ENCODE data around the gene CNTN4. TPM values are rescaled to one million over a fixed set of nuclear protein-coding genes. Genes with fewer than 3 reads are reported as not detected.

Gene CNTN4
- total and polyA plus RNA-seq, 2 experiments from 2014 or later, result 0.91 to 4.0 TPM

GRCh38 chr3:2536575-2536974 lies 437.9 kb downstream of the CNTN4 start:
- Mint-ChIP-seq H3K27me3 (ENCODE audit: insufficient read depth, low read depth, poor library complexity) (no peaks in the 10 kb centered on the region), H3K36me3 (ENCODE audit: low read depth) (peaks cover 16% of the 10 kb centered on the region; the same call in 2 of the 3 replicates), H3K4me1 (no peaks in the 10 kb centered on the region), H3K4me3 (no peak overlapping the region), H3K27ac (no peak overlapping the region), H3K9me3 (peaks cover 92% of the 10 kb centered on the region)
- H3F3A ChIP-seq (replicated peaks; ENCODE audit: low read depth), result no peaks in the 10 kb centered on the region
- ATAC-seq (no peak), DNase-seq (ENCODE audit: low spot score) (no peak)
- H3K27ac ChIP-seq (ENCODE audit: low read depth), result no peak overlapping the region
- H3K9me2 ChIP-seq (ENCODE audit: insufficient read depth), result no peaks in the 10 kb centered on the region
- H4K20me1 ChIP-seq (replicated peaks; ENCODE audit: insufficient read depth), result no peaks in the 10 kb centered on the region
- H2AFZ ChIP-seq, result no peak overlapping the region
- no peaks in the 10 kb centered on the region for H3K79me2 ChIP-seq (replicated peaks; ENCODE audit: insufficient read depth)
- no peaks in the 10 kb centered on the region for H3K36me3 ChIP-seq (ENCODE audit: insufficient read depth)
- H3K27me3 ChIP-seq (ENCODE audit: insufficient read depth), result no peaks in the 10 kb centered on the region
- no peak overlapping the region for H3K4me3 ChIP-seq
- TF ChIP-seq EZH2phosphoT487 (IDR thresholded peaks at IDR 0.05; ENCODE audit: unreplicated experiment), result no peak
- no peak for TF ChIP-seq REST (IDR thresholded peaks at IDR 0.05; ENCODE audit: unreplicated experiment)
- TF ChIP-seq ZNF114 (CRISPR knock-in tag; IDR thresholded peaks at IDR 0.05), result no peak
- TF ChIP-seq ETS1 (IDR thresholded peaks at IDR 0.05), result no peak
- TF ChIP-seq ZNF462 (CRISPR knock-in tag; IDR thresholded peaks at IDR 0.05), result no peak
- no peak for TF ChIP-seq POLR2AphosphoS5 (IDR thresholded peaks at IDR 0.05; ENCODE audit: low read depth)
- no peak for TF ChIP-seq CTCF (conservative IDR thresholded peaks at IDR 0.05; ENCODE audit: low read depth in 2 of 2)
- TF ChIP-seq STAT1 (IDR thresholded peaks at IDR 0.05; ENCODE audit: unreplicated experiment), result no peak
- no peak for TF ChIP-seq EZH2 (IDR thresholded peaks at IDR 0.05; ENCODE audit: low read depth, unreplicated experiment)
- no peak for TF ChIP-seq ZNF331 (CRISPR knock-in tag; IDR thresholded peaks at IDR 0.05; ENCODE audit: low read depth)
- no peak for TF ChIP-seq CREB1 (CRISPR knock-in tag; IDR thresholded peaks at IDR 0.05; ENCODE audit: low read depth)
- TF ChIP-seq NANOG (IDR thresholded peaks at IDR 0.05; ENCODE audit: borderline replicate concordance), result no peak
- TF ChIP-seq JUNB (IDR thresholded peaks at IDR 0.05; ENCODE audit: unreplicated experiment), result no peak
- no peaks in the 10 kb centered on the region for H3K4me1 ChIP-seq (ENCODE audit: insufficient read depth)
- H3K4me2 ChIP-seq, result no peak overlapping the region

Data from GM23338 (cell line).